Measurements from ENCODE around the gene SMIM17.
A peak's percentile ranks its signal among the peaks of the same experiment; 100 is the strongest.

The SMIM17 gene

GRCh38 chr19:56643460-56643955 is 549 bp downstream of the SMIM17 start:
- TF ChIP-seq CTCF (IDR thresholded peaks at IDR 0.05; ENCODE audit: control insufficient read depth, extremely low read depth, insufficient read depth) = no peak
- no peak for DNase-seq (ENCODE audit: low read depth)
- no peak overlapping the region for H3K4me3 ChIP-seq (ENCODE audit: low read depth, low read length)

GRCh38 chr19:56654151-56654550 is 11.2 kb downstream of the SMIM17 start:
- DNase-seq (ENCODE audit: low read depth) = no peak
- TF ChIP-seq CTCF (IDR thresholded peaks at IDR 0.05; ENCODE audit: control insufficient read depth, extremely low read depth, insufficient read depth) = no peak
- H3K4me3 ChIP-seq (ENCODE audit: low read depth, low read length) = no peak overlapping the region

- TF ChIP-seq CTCF (IDR thresholded peaks at IDR 0.05; ENCODE audit: control insufficient read depth, extremely low read depth, insufficient read depth) = peak; percentile 26; the same call in 1 of the 2 replicates
- DNase-seq (ENCODE audit: low read depth) = no peak
- H3K4me3 ChIP-seq (ENCODE audit: low read depth, low read length) = no peak overlapping the region
These were observed 17.6 kb downstream of the SMIM17 start for GRCh38 chr19:56660381-56661107.

- TF ChIP-seq CTCF (IDR thresholded peaks at IDR 0.05; ENCODE audit: control insufficient read depth, extremely low read depth, insufficient read depth) = no peak
- DNase-seq (ENCODE audit: low read depth) = no peak
- no peak overlapping the region for H3K4me3 ChIP-seq (ENCODE audit: low read depth, low read length)
These were observed 18.3 kb downstream of the SMIM17 start for GRCh38 chr19:56661248-56661647.

- DNase-seq (ENCODE audit: low read depth) = no peak
- no peak for TF ChIP-seq CTCF (IDR thresholded peaks at IDR 0.05; ENCODE audit: control insufficient read depth, extremely low read depth, insufficient read depth)
- H3K4me3 ChIP-seq (ENCODE audit: low read depth, low read length) = no peak overlapping the region
These were observed 21.1 kb downstream of the SMIM17 start for GRCh38 chr19:56663931-56664500.

- no peak for DNase-seq (ENCODE audit: low read depth)
- no peak overlapping the region for H3K4me3 ChIP-seq (ENCODE audit: low read depth, low read length)
- TF ChIP-seq CTCF (IDR thresholded peaks at IDR 0.05; ENCODE audit: control insufficient read depth, extremely low read depth, insufficient read depth) = no peak
These were observed 21.6 kb downstream of the SMIM17 start for GRCh38 chr19:56664511-56664910.

All from LNCaP clone FGC (cell line).